Myometrial cell (primary cell): ENCODE results near the gene VILL. TPM values are rescaled to one million over a fixed set of nuclear protein-coding genes. Genes with fewer than 3 reads are reported as not detected.

Experiments used
- total RNA-seq: library from RNA; depleted of rRNA; stranded (reverse); fragments of >200 nt; gene quantifications from 2 replicates; pipeline ENCODE4 v1.2.3, GENCODE V29; 2015

VILL gene
- 2.5 and 2.6 TPM in 2 replicates for total RNA-seq

GRCh38 chr3:37990527-37990926 lies at the start of gene VILL:
TSS of gene VILL (plus strand) at chr3:37990786. CDS start at chr3:37993673, 2,887 bp downstream.

GRCh38 chr3:38029400-38030125 lies 39.0 kb downstream of the VILL start, which contains the start of gene PLCD1:
TSS of gene PLCD1 (minus strand) at chr3:38029642. CDS start at chr3:38029539, 103 bp downstream.

GRCh38 chr3:38039101-38039898 lies 48.7 kb downstream of the VILL start, which contains the start of gene DLEC1:
TSS of gene DLEC1 (plus strand) at chr3:38039208. CDS start at chr3:38039226, 18 bp downstream.

Other genes starting within 250 kb of the VILL start
- gene CTDSPL, start 128.9 kb upstream of the VILL start, total RNA-seq = 21.9 and 35.8 TPM in 2 replicates
- gene PLCD1, start 38.9 kb downstream of the VILL start, total RNA-seq = 21.6 and 22.9 TPM in 2 replicates
- gene DLEC1, start 48.4 kb downstream of the VILL start, total RNA-seq = 0.18 TPM in 1 of 2 replicates, not detected in the other
- 35.8 and 51.6 TPM in 2 replicates for gene ACAA1, start 146.3 kb downstream of the VILL start, total RNA-seq
- 25.9 and 27.8 TPM in 2 replicates for gene MYD88, start 147.9 kb downstream of the VILL start, total RNA-seq
- gene OXSR1, start 174.8 kb downstream of the VILL start, total RNA-seq = 29.7 and 30.5 TPM in 2 replicates